ENCODE results near the gene CD69.

- TF ChIP-seq POLR2A (IDR thresholded peaks at IDR 0.05) (no peak), CTCF (IDR thresholded peaks at IDR 0.05) (no peak), EP300 (IDR thresholded peaks at IDR 0.05) (no peak)
Observed at GRCh38 chr12:9792961-9793617, 32.4 kb upstream of the CD69 start.
